Activated CD4-positive, alpha-beta T cell treated with anti-CD3 and anti-CD28 coated beads for 48 hours (primary cell): ENCODE results near the gene TBC1D3B.
"Not testable (repeated sequence)": the region's sequence is repeated elsewhere in the genome, so short reads cannot be mapped to it uniquely, and the experiment has no call there.

Source experiments
- DNase-seq: peaks from one replicate; pipeline ENCODE4 v3.0.0-alpha.2; 2020

TBC1D3B gene

GRCh38 chr17:36168836-36169235, 7.6 kb downstream of the TBC1D3B start:
- DNase-seq: not testable (repeated sequence)

DNA sequence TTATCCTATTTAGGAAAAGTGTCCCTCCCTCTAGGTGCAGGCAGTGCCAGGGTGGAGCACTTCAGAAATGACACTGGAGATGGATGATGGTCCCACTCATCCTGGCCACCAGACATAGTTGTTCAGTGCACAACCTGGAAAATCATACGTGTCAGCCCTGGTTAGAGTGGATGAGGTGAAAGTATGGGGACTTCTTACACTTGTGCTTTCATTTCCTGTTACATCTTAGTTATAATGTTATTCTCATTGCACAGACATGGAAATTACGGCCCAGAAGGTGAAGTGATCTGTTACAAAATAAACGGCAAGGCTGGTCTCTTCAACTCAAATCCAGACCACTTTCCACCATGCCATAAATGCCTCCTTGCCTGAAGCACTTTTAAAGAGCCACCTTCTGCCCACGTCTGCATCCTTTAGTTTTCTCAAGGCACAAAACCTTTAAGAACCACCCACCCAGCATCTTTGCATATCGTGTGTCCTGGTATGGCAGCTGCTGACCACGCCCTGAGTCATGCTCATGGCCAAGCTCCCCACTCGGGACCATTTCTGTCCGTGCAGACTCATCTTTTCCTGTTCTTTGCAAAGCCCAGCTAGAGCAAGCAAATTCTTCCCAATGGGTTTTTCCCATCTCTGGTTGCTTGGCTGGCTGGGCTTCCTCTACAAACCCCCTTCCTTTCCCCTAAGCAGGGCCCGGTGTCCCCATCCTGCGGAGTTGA, 22.4 kb downstream of the TBC1D3B start:
- DNase-seq: no peak

- DNase-seq: no peak
Measured at GRCh38 chr17:36152639-36153120, 23.8 kb downstream of the TBC1D3B start.

- DNase-seq: no peak
Measured at GRCh38 chr17:36151891-36152638, 24.4 kb downstream of the TBC1D3B start.

DNA sequence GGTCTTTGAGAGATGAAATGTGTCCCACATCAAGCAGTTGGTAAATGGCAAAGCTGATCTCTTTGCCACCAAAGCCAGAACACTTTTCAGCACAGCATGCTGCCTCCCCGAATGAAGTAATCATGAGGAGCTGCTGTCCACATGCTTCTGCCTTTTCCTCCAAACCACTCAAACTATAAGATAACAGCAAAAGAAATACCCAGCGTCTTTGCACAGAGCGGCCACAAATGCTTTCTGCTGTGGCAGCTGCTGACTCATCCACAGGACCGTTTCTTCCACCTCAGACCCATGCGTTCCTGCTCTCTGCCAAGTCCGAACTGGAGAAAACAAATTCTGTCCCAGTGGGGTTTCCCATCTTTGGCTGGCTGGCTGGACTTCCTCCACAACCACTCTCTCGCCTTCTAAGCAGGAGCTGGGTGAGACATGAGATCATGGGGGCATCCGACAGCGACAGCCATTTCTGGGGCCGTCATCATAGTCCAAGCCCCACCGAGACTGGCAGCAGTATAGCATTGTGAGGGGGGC, 27.1 kb downstream of the TBC1D3B start:
- no peak for DNase-seq

GRCh38 chr17:36148559-36149295, 27.7 kb downstream of the TBC1D3B start:
- peak; percentile 74 for DNase-seq

- no peak for DNase-seq
Measured at GRCh38 chr17:36147601-36148000, 28.8 kb downstream of the TBC1D3B start.

DNA sequence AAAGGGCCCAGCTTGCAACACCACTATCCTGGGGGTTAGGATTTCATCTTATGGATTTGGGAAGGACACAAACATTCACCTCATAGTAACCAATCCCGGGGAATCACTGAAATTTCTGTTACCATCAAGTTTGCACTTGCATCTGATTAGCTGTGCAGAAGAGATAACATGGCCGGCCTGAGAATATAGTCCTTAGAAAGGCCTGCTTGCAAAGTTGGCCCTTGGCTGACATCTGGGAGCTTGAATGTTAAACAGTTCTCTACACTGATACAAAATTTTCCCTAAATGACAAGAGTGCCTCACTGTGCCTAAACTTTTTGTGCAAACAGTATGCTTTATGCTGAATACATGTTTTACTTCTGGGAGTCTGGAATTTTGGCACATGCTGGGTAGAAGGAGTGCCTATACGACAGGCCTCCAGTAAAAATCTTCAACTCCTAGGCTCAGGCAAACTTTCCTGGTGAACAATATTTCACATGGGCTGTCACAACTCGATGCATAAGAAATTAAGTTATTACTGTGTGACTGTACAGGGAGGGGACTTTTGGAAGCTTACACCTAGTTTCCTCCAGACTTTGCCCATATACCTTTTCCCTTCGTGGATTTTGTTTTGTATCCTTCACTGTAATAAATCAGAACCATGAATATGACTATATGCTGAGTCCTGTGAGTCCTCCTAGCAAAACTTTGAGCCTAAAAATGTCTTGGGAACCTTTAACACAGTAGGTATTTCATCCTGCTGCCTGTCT, 31.3 kb downstream of the TBC1D3B start:
- no peak for DNase-seq

GRCh38 chr17:36144014-36144413, 32.4 kb downstream of the TBC1D3B start:
- DNase-seq: no peak

DNA sequence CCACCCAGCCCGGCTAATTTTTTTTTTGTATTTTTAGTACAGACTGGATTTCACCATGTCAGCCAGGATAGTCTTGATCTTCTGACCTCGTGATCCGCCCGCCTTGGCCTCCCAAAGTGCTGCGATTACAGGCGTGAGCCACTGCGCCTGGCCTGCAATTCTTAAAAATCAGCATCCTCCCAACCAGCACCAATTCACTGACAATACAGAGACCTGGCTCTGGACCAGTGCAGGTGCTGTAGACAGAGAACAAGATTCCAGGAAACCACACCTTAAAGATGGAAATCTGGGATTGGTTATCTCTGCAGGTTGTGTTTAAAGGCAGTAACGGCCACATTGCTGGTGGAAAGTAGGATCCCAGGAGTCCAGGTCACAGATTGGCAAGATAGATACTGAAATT, 33.6 kb downstream of the TBC1D3B start:
- no peak for DNase-seq

DNA sequence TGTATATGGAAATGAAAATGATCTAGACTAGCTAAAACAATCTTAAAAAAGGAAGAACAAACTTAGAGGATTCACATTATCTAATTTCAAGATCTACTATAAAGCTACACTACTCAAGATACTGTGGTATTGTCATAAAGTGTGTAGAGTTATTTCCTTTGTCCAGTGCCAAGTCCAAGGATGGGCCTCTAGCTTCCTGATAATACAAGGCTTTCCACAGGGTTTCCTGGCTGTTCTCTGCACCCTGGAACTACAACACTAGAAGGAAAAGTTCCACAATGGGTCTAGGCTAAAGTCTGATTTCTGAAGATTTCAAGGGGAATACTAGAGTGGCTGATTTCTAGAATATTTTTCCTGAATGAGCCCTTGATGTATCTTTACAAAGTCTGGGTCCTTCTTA, 34.2 kb downstream of the TBC1D3B start:
- no peak for DNase-seq

- no peak for DNase-seq
Measured at GRCh38 chr17:36136439-36136838, 40.0 kb downstream of the TBC1D3B start.

GRCh38 chr17:36136036-36136435, 40.4 kb downstream of the TBC1D3B start:
- no peak for DNase-seq

- no peak for DNase-seq
Measured at GRCh38 chr17:36135465-36135864, 41.0 kb downstream of the TBC1D3B start.

- no peak for DNase-seq
Measured at GRCh38 chr17:36133602-36134236, 42.7 kb downstream of the TBC1D3B start.

DNA sequence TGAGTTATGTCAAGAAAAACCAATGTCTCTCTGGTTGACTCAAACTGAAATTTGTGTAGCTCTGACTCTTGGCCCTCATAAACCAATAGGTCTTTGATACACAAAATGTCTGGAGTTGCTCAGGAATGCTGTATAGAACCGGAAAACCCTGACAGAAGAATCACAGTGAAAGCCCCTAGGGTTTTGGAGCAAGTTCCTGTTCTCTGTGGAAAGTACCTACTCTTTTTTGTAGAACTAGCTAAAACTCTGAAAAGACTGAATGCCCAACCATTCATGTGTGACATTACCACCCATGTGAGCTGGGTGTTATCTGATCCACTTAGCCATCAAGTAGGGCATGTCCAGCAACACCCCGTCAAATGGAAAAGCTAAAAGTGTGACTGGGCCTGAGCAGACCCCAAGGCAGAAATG, 44.0 kb downstream of the TBC1D3B start:
- no peak for DNase-seq

GRCh38 chr17:36131931-36132330, 44.5 kb downstream of the TBC1D3B start:
- DNase-seq: no peak

- no peak for DNase-seq
Measured at GRCh38 chr17:36131421-36131820, 45.0 kb downstream of the TBC1D3B start.

DNA sequence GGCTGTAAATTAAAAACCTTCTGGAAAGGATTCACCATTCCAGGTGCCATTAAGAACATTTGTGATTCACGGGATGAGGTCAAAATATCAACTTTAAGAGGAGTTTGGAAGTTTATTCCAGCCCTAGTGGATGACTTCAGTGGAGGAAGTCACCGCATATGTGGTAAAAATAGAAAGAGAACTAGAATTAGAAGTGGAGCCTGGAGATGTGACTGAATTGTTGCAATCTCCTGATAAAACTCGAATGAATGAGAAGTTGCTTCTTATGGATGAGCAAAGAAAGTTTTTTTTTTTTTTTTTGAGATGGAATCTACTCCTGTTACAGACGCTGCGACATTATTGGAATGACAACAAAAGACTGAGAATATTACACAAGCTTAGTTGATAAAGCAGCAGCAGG, 46.1 kb downstream of the TBC1D3B start:
- no peak for DNase-seq

DNA sequence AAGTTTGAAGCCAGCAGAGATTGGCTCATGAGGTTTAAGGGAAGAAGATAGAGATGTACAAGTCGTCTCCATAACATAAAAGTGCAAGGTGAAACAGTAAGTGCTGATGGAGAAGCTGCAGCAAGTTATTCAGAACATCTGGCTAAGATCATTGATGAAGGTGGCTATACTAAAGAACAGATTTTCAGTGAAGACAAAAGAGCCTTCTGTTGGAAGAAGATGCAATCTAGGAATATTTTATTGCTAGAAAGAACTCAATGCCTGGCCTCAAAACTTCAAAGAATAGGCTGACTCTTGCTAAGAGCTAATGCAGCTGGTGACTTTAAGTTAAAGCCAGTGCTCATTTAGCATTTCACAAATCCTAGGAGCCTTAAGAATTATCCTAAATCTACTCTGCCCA, 46.8 kb downstream of the TBC1D3B start:
- DNase-seq: no peak

GRCh38 chr17:36128411-36128978, 47.9 kb downstream of the TBC1D3B start:
- DNase-seq: no peak

DNA sequence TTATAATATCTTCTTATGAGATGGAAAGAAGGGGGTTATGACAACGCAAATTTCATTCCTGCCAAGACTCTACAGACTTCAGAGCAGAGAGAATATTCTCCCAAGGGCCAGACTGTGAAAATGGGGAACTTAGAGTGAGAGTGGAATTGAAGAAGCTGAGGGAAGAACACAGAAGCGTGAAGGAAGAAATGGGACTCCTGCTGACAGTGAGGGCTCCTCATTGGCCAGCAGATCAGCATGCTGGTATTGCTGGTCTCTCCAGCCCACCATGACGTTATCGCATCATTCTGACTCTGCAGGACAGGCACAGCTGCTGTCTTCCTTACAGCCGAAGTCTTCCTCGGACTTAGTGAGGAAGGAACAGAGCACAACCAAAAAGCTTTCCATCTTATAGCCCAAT, 48.5 kb downstream of the TBC1D3B start:
- DNase-seq: no peak
